Natural killer cell treated with Interleukin-12 subunit alpha and Interleukin-12 subunit beta and Interleukin-15 and Interleukin-18, amount 100 ng/mL, for 72 hours (primary cell): ENCODE measurements around the gene CDKL1. TPM values are rescaled to one million over a fixed set of nuclear protein-coding genes. Genes with fewer than 3 reads are reported as not detected.
"Not testable (repeated sequence)": the region's sequence is repeated elsewhere in the genome, so short reads cannot be mapped to it uniquely, and the experiment has no call there.

Experiments
- ATAC-seq, 2 donors: fragments of 150-1000 bp; cut with Tn5 transposase in 1 of 2; sonication (Bioruptor Pico), chemical (Tn5 transposase) in 1 of 2; 2 replicates each; pipeline ENCODE4 v1.10.0; 2021
- DNase-seq: peaks from one replicate; pipeline ENCODE4 v3.0.0; 2022; ENCODE audit warnings: low spot score
- H3K27ac Mint-ChIP-seq, 2 donors: 1 replicate in 1 of 2; 2 replicates in 1 of 2; pipeline ENCODE4 v1.8.0; 2022; ENCODE audit warnings: mixed read lengths in 2 of 2, mild to moderate bottlenecking in 1 of 2, moderate library complexity in 1 of 2
- H3K27me3 Mint-ChIP-seq, 2 donors: 1 replicate in 1 of 2; 2 replicates in 1 of 2; pipeline ENCODE4 v1.8.0; 2022; ENCODE audit warnings: mixed read lengths in 2 of 2
- H3K36me3 Mint-ChIP-seq: one replicate; pipeline ENCODE4 v1.8.0; 2022; ENCODE audit warnings: mixed read lengths
- H3K4me1 Mint-ChIP-seq, 2 donors: 1 replicate in 1 of 2; 2 replicates in 1 of 2; pipeline ENCODE4 v1.8.0; 2022; ENCODE audit warnings: low read depth in 2 of 2, mixed read lengths in 2 of 2, mild to moderate bottlenecking in 1 of 2
- H3K4me3 Mint-ChIP-seq: one replicate; pipeline ENCODE4 v1.8.0; 2022; ENCODE audit warnings: mixed read lengths
- H3K9me3 Mint-ChIP-seq: 2 replicates; pipeline ENCODE4 v1.8.0; 2022; ENCODE audit warnings: mixed read lengths
- total RNA-seq, 2 donors: library from RNA; stranded (reverse); gene quantifications; one replicate each; pipeline ENCODE4 v1.2.3, GENCODE V29; 2022

The CDKL1 gene
- total RNA-seq, 2 donors from 2014 or later, result 2.3 to 7.3 TPM

GRCh38 chr14:50377550-50378085 lies 19.1 kb downstream of the CDKL1 start:
- Mint-ChIP-seq H3K4me1 (peaks cover 0 to 4% of the 10 kb centered on the region in 2 donors), H3K9me3 (no peaks in the 10 kb centered on the region), H3K27me3 (no peaks in the 10 kb centered on the region), H3K36me3 (no peaks in the 10 kb centered on the region), H3K4me3 (no peak overlapping the region), H3K27ac (no peak overlapping the region)
- no peak for ATAC-seq
- DNase-seq, result no peak

- no peaks in the 10 kb centered on the region for H3K36me3 Mint-ChIP-seq
- DNase-seq, result no peak
- no peak overlapping the region for H3K4me3 Mint-ChIP-seq
- H3K27me3 Mint-ChIP-seq, result no peaks in the 10 kb centered on the region
- H3K9me3 Mint-ChIP-seq, result no peaks in the 10 kb centered on the region
- ATAC-seq, result no peak
- H3K4me1 Mint-ChIP-seq, result peaks cover 0 to 4% of the 10 kb centered on the region in 2 donors
- no peak overlapping the region for H3K27ac Mint-ChIP-seq
Observed at GRCh38 chr14:50375760-50376159, 20.9 kb downstream of the CDKL1 start.

- H3K27me3 Mint-ChIP-seq, result no peaks in the 10 kb centered on the region
- H3K27ac Mint-ChIP-seq, result no peak overlapping the region
- H3K36me3 Mint-ChIP-seq, result no peaks in the 10 kb centered on the region
- H3K4me3 Mint-ChIP-seq, result no peak overlapping the region
- ATAC-seq (no peak), DNase-seq (no peak)
- H3K9me3 Mint-ChIP-seq, result no peaks in the 10 kb centered on the region
- H3K4me1 Mint-ChIP-seq, result peaks cover 0 to 4% of the 10 kb centered on the region in 2 donors
Observed at GRCh38 chr14:50373959-50374358, 22.7 kb downstream of the CDKL1 start.

GRCh38 chr14:50371546-50371945 lies 25.1 kb downstream of the CDKL1 start:
- H3K4me3 Mint-ChIP-seq, result no peak overlapping the region
- H3K9me3 Mint-ChIP-seq, result no peaks in the 10 kb centered on the region
- ATAC-seq, result no peak
- no peaks in the 10 kb centered on the region for H3K36me3 Mint-ChIP-seq
- H3K4me1 Mint-ChIP-seq, result peaks cover 9 to 12% of the 10 kb centered on the region in 2 donors
- DNase-seq, result no peak
- no peaks in the 10 kb centered on the region for H3K27me3 Mint-ChIP-seq
- H3K27ac Mint-ChIP-seq, result no peak overlapping the region

GRCh38 chr14:50366589-50366988 lies 30.1 kb downstream of the CDKL1 start:
- Mint-ChIP-seq H3K4me3 (peak overlapping the region; percentile 76), H3K36me3 (peaks cover 6% of the 10 kb centered on the region), H3K9me3 (no peaks in the 10 kb centered on the region), H3K27me3 (no peaks in the 10 kb centered on the region), H3K27ac (peak overlapping the region; percentile 87 to 91), H3K4me1 (peaks cover 35 to 41% of the 10 kb centered on the region in 2 donors)
- no peak for DNase-seq
- ATAC-seq, result peak; percentile 64 to 72

- peaks cover 6% of the 10 kb centered on the region for H3K36me3 Mint-ChIP-seq
- no peaks in the 10 kb centered on the region for H3K27me3 Mint-ChIP-seq
- peak in 1 of 2 donors; percentile 20 for ATAC-seq
- no peak for DNase-seq
- H3K9me3 Mint-ChIP-seq, result no peaks in the 10 kb centered on the region
- H3K4me1 Mint-ChIP-seq, result peaks cover 35 to 41% of the 10 kb centered on the region in 2 donors
- peak overlapping the region; percentile 76 for H3K4me3 Mint-ChIP-seq
- peak overlapping the region; percentile 87 to 91 for H3K27ac Mint-ChIP-seq
Observed at GRCh38 chr14:50366115-50366514, 30.6 kb downstream of the CDKL1 start.

GRCh38 chr14:50365572-50365971 lies 31.1 kb downstream of the CDKL1 start:
- not testable (repeated sequence) for H3K27me3 Mint-ChIP-seq, H3K9me3 Mint-ChIP-seq, DNase-seq, ATAC-seq, H3K36me3 Mint-ChIP-seq
- H3K4me1 Mint-ChIP-seq, result peaks cover 39 to 41% of the 10 kb centered on the region in 2 donors
- H3K27ac Mint-ChIP-seq, result peak overlapping the region; percentile 87 to 91
- H3K4me3 Mint-ChIP-seq, result peak overlapping the region; percentile 76

- no peaks in the 10 kb centered on the region for H3K9me3 Mint-ChIP-seq
- no peak for ATAC-seq
- no peaks in the 10 kb centered on the region for H3K27me3 Mint-ChIP-seq
- peaks cover 46 to 49% of the 10 kb centered on the region in 2 donors for H3K4me1 Mint-ChIP-seq
- no peak for DNase-seq
- H3K36me3 Mint-ChIP-seq, result peaks cover 6% of the 10 kb centered on the region
- H3K4me3 Mint-ChIP-seq, result no peak overlapping the region
- no peak overlapping the region for H3K27ac Mint-ChIP-seq
Observed at GRCh38 chr14:50364792-50365191, 31.9 kb downstream of the CDKL1 start.

- Mint-ChIP-seq H3K4me1 (peaks cover 46 to 50% of the 10 kb centered on the region in 2 donors), H3K27ac (peak overlapping the region; percentile 92 to 93), H3K4me3 (peak overlapping the region; percentile 95), H3K27me3 (no peaks in the 10 kb centered on the region), H3K9me3 (no peaks in the 10 kb centered on the region), H3K36me3 (peaks cover 6% of the 10 kb centered on the region)
- peak; percentile 88 to 93 for ATAC-seq
- peak; percentile 81 for DNase-seq
Observed at GRCh38 chr14:50363714-50364111, 33.0 kb downstream of the CDKL1 start.

GRCh38 chr14:50362764-50363713 lies 33.6 kb downstream of the CDKL1 start:
- H3K27ac Mint-ChIP-seq, result peak overlapping the region; percentile 92 to 93
- H3K4me3 Mint-ChIP-seq, result peak overlapping the region; percentile 95
- H3K4me1 Mint-ChIP-seq, result peaks cover 50% of the 10 kb centered on the region in 2 donors
- H3K9me3 Mint-ChIP-seq, result no peaks in the 10 kb centered on the region
- H3K36me3 Mint-ChIP-seq, result peaks cover 6% of the 10 kb centered on the region
- H3K27me3 Mint-ChIP-seq, result no peaks in the 10 kb centered on the region
- ATAC-seq (peak; percentile 41 to 43), DNase-seq (no peak)

GRCh38 chr14:50361473-50362403 lies 34.9 kb downstream of the CDKL1 start:
- not testable (repeated sequence) for H3K27me3 Mint-ChIP-seq, H3K4me3 Mint-ChIP-seq, DNase-seq, ATAC-seq, H3K36me3 Mint-ChIP-seq, H3K9me3 Mint-ChIP-seq
- H3K27ac Mint-ChIP-seq, result peak overlapping the region; percentile 92 to 93
- H3K4me1 Mint-ChIP-seq, result peaks cover 47 to 53% of the 10 kb centered on the region in 2 donors

GRCh38 chr14:50360851-50361250 lies 35.8 kb downstream of the CDKL1 start:
- Mint-ChIP-seq H3K27ac (no peak overlapping the region), H3K36me3 (peaks cover 6% of the 10 kb centered on the region), H3K9me3 (no peaks in the 10 kb centered on the region), H3K4me3 (no peak overlapping the region), H3K4me1 (peaks cover 40 to 44% of the 10 kb centered on the region in 2 donors), H3K27me3 (no peaks in the 10 kb centered on the region)
- DNase-seq (no peak), ATAC-seq (no peak)

- Mint-ChIP-seq H3K4me1 (peaks cover 39 to 48% of the 10 kb centered on the region in 2 donors), H3K27ac (no peak overlapping the region), H3K9me3 (no peaks in the 10 kb centered on the region), H3K4me3 (no peak overlapping the region), H3K36me3 (peaks cover 6% of the 10 kb centered on the region), H3K27me3 (no peaks in the 10 kb centered on the region)
- DNase-seq, result no peak
- no peak for ATAC-seq
Observed at GRCh38 chr14:50360093-50360492, 36.6 kb downstream of the CDKL1 start.
